H1 (cell line): Measurements from ENCODE around the gene MYLK. TPM values are rescaled to one million over a fixed set of nuclear protein-coding genes. Genes with fewer than 3 reads are reported as not detected.

Experiments
- CTCF ChIA-PET: fragments of 300-600 bp; sonication (Branson Sonifier 250); formaldehyde crosslinking; loops from one replicate; lab custom pipeline; 2021; ENCODE audit not compliant: partially characterized antibody; lab: Charles Lee
- POLR2A ChIA-PET: fragments of 300-600 bp; sonication (Branson Sonifier 250); formaldehyde crosslinking; loops from one replicate; lab custom pipeline; 2021; ENCODE audit warnings: inconsistent platforms; ENCODE audit not compliant: partially characterized antibody; lab: Charles Lee
- DNase-seq, 2 experiments: peaks; one replicate each; pipeline versions ENCODE4 v3.0.0 to v3.0.0-alpha.2; 2010 to 2022; ENCODE audit warnings: low spot score in 2 of 2, low read depth in 1 of 2, mixed read lengths in 1 of 2
- FAIRE-seq: peaks from 2 replicates; lab custom pipeline; 2011; peaks lifted over from hg19 to GRCh38; lab: Jason Lieb, UNC
- H2AFZ ChIP-seq: 2 replicates; pipeline ENCODE4 v1.8.1; 2012; ENCODE audit warnings: low read length, inconsistent platforms
- H2AK5ac ChIP-seq: 2 replicates; pipeline ENCODE4 v1.6.1; 2013; ENCODE audit warnings: low read depth, low read length
- H2BK120ac ChIP-seq: replicated peaks from 2 replicates; pipeline ENCODE3; 2013; ENCODE audit warnings: low read depth, low read length, inconsistent platforms
- H2BK12ac ChIP-seq: 2 replicates; pipeline ENCODE4 v1.6.1; 2013; ENCODE audit warnings: low read depth, low read length
- H2BK15ac ChIP-seq: 2 replicates; pipeline ENCODE4 v1.6.1; 2013; ENCODE audit warnings: low read length
- H2BK20ac ChIP-seq: 2 replicates; pipeline ENCODE4 v1.6.1; 2013; ENCODE audit warnings: low read length
- H2BK5ac ChIP-seq: 2 replicates; pipeline ENCODE4 v1.6.1; 2013; ENCODE audit warnings: low read depth, low read length
- H3K14ac ChIP-seq: 2 replicates; pipeline ENCODE4 v1.6.1; 2013; ENCODE audit warnings: inconsistent platforms; ENCODE audit not compliant: insufficient read length
- H3K18ac ChIP-seq: 2 replicates; pipeline ENCODE4 v1.6.1; 2013; ENCODE audit warnings: low read length; ENCODE audit errors: extremely low read depth
- H3K23ac ChIP-seq: 2 replicates; pipeline ENCODE4 v1.6.1; 2013; ENCODE audit warnings: inconsistent platforms; ENCODE audit not compliant: insufficient read length
- H3K23me2 ChIP-seq: 2 replicates; pipeline ENCODE4 v1.6.1; 2013; ENCODE audit warnings: low read depth, low read length
- H3K27ac ChIP-seq: 2 replicates; pipeline ENCODE4 v1.6.1; 2011; ENCODE audit warnings: low read depth, low read length, inconsistent platforms
- H3K27me3 ChIP-seq, 4 experiments: replicated peaks in 1 of 4; 1 replicate in 1 of 4; 2 replicates in 3 of 4; pipeline versions ENCODE4 v1.6.1 to v1.8.1; 2011 to 2013; ENCODE audit warnings: low read length in 3 of 4, mild to moderate bottlenecking in 3 of 4, inconsistent platforms in 2 of 4, mixed read lengths in 2 of 4, moderate library complexity in 1 of 4; ENCODE audit not compliant: control insufficient read depth in 3 of 4, insufficient read depth in 3 of 4; ENCODE audit errors: extremely low read depth in 1 of 4
- H3K36me3 ChIP-seq, 4 experiments: 2 replicates each; pipeline versions ENCODE4 v1.6.1 to v1.8.1; 2011 to 2013; ENCODE audit warnings: mild to moderate bottlenecking in 4 of 4, low read length in 3 of 4, moderate library complexity in 2 of 4, control low read depth in 1 of 4, inconsistent platforms in 1 of 4; ENCODE audit not compliant: insufficient read depth in 4 of 4, control insufficient read depth in 2 of 4
- H3K4ac ChIP-seq: replicated peaks from 2 replicates; pipeline ENCODE3; 2013; ENCODE audit warnings: low read length, low read depth, mixed read lengths, inconsistent platforms; ENCODE audit not compliant: insufficient read length
- H3K4me1 ChIP-seq, 4 experiments: replicated peaks in 1 of 4; 1 replicate in 1 of 4; 2 replicates in 3 of 4; pipeline versions ENCODE4 v1.6.1 to v1.8.1; 2011 to 2013; ENCODE audit warnings: low read length in 3 of 4, inconsistent platforms in 2 of 4, mixed read lengths in 1 of 4; ENCODE audit not compliant: insufficient read depth in 4 of 4, control insufficient read depth in 3 of 4
- H3K4me2 ChIP-seq, 2 experiments: 2 replicates each; pipeline versions ENCODE4 v1.6.1 to v1.8.1; 2011 to 2013; ENCODE audit warnings: low read depth in 2 of 2, low read length in 2 of 2, control low read depth in 1 of 2, inconsistent platforms in 1 of 2, mild to moderate bottlenecking in 1 of 2; ENCODE audit not compliant: insufficient read depth in 1 of 2
- H3K4me3 ChIP-seq, 4 experiments: fragments of 200-600, 300-600 bp in 1 of 4; sonication (generic), shearing (Covaris generic), sonication (Bioruptor Twin) in 1 of 4; 2 replicates each; pipeline versions ENCODE4 v1.5.1 to v1.8.1; 2011 to 2016; ENCODE audit warnings: low read length in 4 of 4, low read depth in 3 of 4, control low read depth in 2 of 4, inconsistent platforms in 2 of 4, mild to moderate bottlenecking in 2 of 4, mixed read lengths in 1 of 4, moderate library complexity in 1 of 4; ENCODE audit not compliant: insufficient read depth in 2 of 4; ENCODE audit errors: extremely low read depth in 1 of 4
- H3K56ac ChIP-seq: replicated peaks from 2 replicates; pipeline ENCODE3; 2013; ENCODE audit warnings: low read depth, mild to moderate bottlenecking, mixed read lengths, low read length, inconsistent platforms; ENCODE audit not compliant: insufficient read length
- H3K79me1 ChIP-seq: 2 replicates; pipeline ENCODE4 v1.6.1; 2013; ENCODE audit warnings: low read depth, low read length, control low read depth
- H3K79me2 ChIP-seq, 2 experiments: 2 replicates each; pipeline versions ENCODE4 v1.6.1 to v1.8.1; 2012 to 2013; ENCODE audit warnings: low read length in 2 of 2, mild to moderate bottlenecking in 2 of 2, inconsistent platforms in 1 of 2; ENCODE audit not compliant: insufficient read depth in 2 of 2, control insufficient read depth in 1 of 2
- H3K9ac ChIP-seq, 4 experiments: replicated peaks in 1 of 4; 1 replicate in 1 of 4; 2 replicates in 3 of 4; pipeline versions ENCODE4 v1.6.1 to v1.8.1; 2011 to 2013; ENCODE audit warnings: low read depth in 3 of 4, low read length in 3 of 4, control low read depth in 2 of 4, mild to moderate bottlenecking in 2 of 4, moderate library complexity in 2 of 4, inconsistent platforms in 1 of 4; ENCODE audit errors: extremely low read depth in 1 of 4
- H3K9me3 ChIP-seq, 2 experiments: 2 replicates each; pipeline versions ENCODE4 v1.6.1 to v1.8.1; 2012 to 2013; ENCODE audit warnings: mild to moderate bottlenecking in 2 of 2, moderate library complexity in 2 of 2, control low read depth in 1 of 2, inconsistent platforms in 1 of 2, low read depth in 1 of 2, low read length in 1 of 2, mixed read lengths in 1 of 2; ENCODE audit not compliant: insufficient read depth in 2 of 2
- H4K20me1 ChIP-seq, 2 experiments: replicated peaks in 1 of 2; 2 replicates each; pipeline versions ENCODE3 to v1.8.1; 2011 to 2013; ENCODE audit warnings: inconsistent platforms in 2 of 2, low read length in 2 of 2, mild to moderate bottlenecking in 1 of 2; ENCODE audit not compliant: insufficient read depth in 2 of 2, control insufficient read depth in 1 of 2
- H4K5ac ChIP-seq: 2 replicates; pipeline ENCODE4 v1.6.1; 2013; ENCODE audit warnings: low read length, low read depth, mixed read lengths, inconsistent platforms; ENCODE audit not compliant: insufficient read length
- H4K8ac ChIP-seq: 2 replicates; pipeline ENCODE4 v1.8.0; 2013; ENCODE audit warnings: mild to moderate bottlenecking, moderate library complexity, low read length, inconsistent platforms; ENCODE audit not compliant: insufficient read depth; ENCODE audit errors: extremely low read depth
- H4K91ac ChIP-seq: replicated peaks from 2 replicates; pipeline ENCODE3; 2013; ENCODE audit warnings: low read length, mixed read lengths, inconsistent platforms; ENCODE audit not compliant: insufficient read length
- CEBPB ChIP-seq: IDR thresholded peaks from 2 replicates; pipeline ENCODE4 v1.6.1; 2012; ENCODE audit warnings: low read depth, low read length
- CHD2 ChIP-seq: IDR thresholded peaks from 2 replicates; pipeline ENCODE4 v1.6.1; 2012; ENCODE audit warnings: low read length, improper control_type of control experiment
- TAF1 ChIP-seq: IDR thresholded peaks from 2 replicates; pipeline ENCODE4 v1.6.1; 2011; ENCODE audit warnings: mild to moderate bottlenecking, low read depth, low read length
- WGBS, 2 experiments: shearing (Covaris generic) in 1 of 2; methylation state at CpG; one replicate each; pipeline versions ENCODE4 v1.1.6 to v1.1.7; 2013 to 2015; ENCODE audit warnings: low lambda C conversion rate in 2 of 2, mixed read lengths in 2 of 2, inconsistent platforms in 1 of 2, low coverage in 1 of 2, missing lambda C conversion rate in 1 of 2; ENCODE audit not compliant: insufficient replicate concordance in 2 of 2, insufficient coverage in 1 of 2, insufficient read length in 1 of 2; ENCODE audit errors: extremely low coverage in 1 of 2, missing lambda C conversion rate in 1 of 2; 5-methylcytosine and 5-hydroxymethylcytosine counted together
- polyA plus RNA-seq, 7 experiments: library from polyadenylated mRNA; depleted of rRNA in 3 of 7; stranded (reverse) in 5 of 7; unstranded in 2 of 7; fragments of >200 nt in 5 of 7; fragments of 200-250 nt in 2 of 7; gene quantifications; 1 replicate in 5 of 7; 2 replicates in 1 of 7; 4 replicates in 1 of 7; pipeline versions ENCODE4 v1.2.1 to v1.2.3, GENCODE V29; 2011 to 2013; ENCODE audit warnings: missing spikeins in 2 of 7, mixed read lengths in 2 of 7
- small RNA-seq: library from polyadenylated mRNA; stranded (forward); fragments of <200 nt; extraction: miRNeasy Mini kit (QIAGEN cat#:217004); gene quantifications from one replicate; pipeline ENCODE3, GENCODE V24; 2013; ENCODE audit not compliant: insufficient read depth
- total RNA-seq: library from RNA; stranded (reverse); fragmentation: NEBNext Ultra II Directional; extraction: Animal tissue kit (Norgen Biotek cat#: 25700); gene quantifications from 2 replicates; pipeline ENCODE4 v1.2.1, GENCODE V29; 2021

MYLK gene
- total and polyA plus RNA-seq, 2 of the 8 experiments (the other 6 are each of a cell fraction or from before 2014, with no cell fraction given) = 11.6 to 21.3 TPM

- 100% methylated on average over 2 of the region's 2 CpGs; no CpG with 5 or more reads in 1 of the 2 experiments for WGBS, 2 experiments
- Histone ChIP-seq H2BK120ac (no peak overlapping the region), H3K4me2 (no peak overlapping the region), H3K14ac (no peak overlapping the region), H2AK5ac (no peak overlapping the region), H2BK12ac (no peak overlapping the region), H3K18ac (no peak overlapping the region), H3K27me3 (no peaks in the 10 kb centered on the region), H3K4me1 (no peaks in the 10 kb centered on the region), H3K4me3 (no peak overlapping the region), H4K8ac (no peak overlapping the region), H3K9me3 (peaks cover under 1 to 2% of the 10 kb centered on the region in 2 experiments; a peak in 1 of 4 replicates), H4K5ac (no peak overlapping the region), H2AFZ (no peak overlapping the region), H3K27ac (no peak overlapping the region), H2BK20ac (no peak overlapping the region), H3K23ac (no peak overlapping the region), H4K91ac (no peak overlapping the region), H3K36me3 (no peaks in the 10 kb centered on the region), H4K20me1 (peaks cover 0 to 3% of the 10 kb centered on the region in 2 experiments), H3K4ac (no peak overlapping the region), H2BK15ac (no peak overlapping the region), H3K9ac (no peak overlapping the region), H3K79me2 (no peaks in the 10 kb centered on the region), H3K56ac (no peak overlapping the region), H3K79me1 (no peaks in the 10 kb centered on the region), H3K23me2 (no peaks in the 10 kb centered on the region)
- POLR2A ChIA-PET = interaction anchor here (1.1 kb wide), 1 partner anchor 10 kb away, joined by 4 read pairs; no protein-coding TSS in a partner anchor
- no peak for FAIRE-seq
- no peak for DNase-seq
- CTCF ChIA-PET = interaction anchor here (1.0 to 4.6 kb wide), 22 partner anchors 7 to 619 kb away, joined by 3 to 23 read pairs (median 8); partner anchors contain the start of gene HACD2
- TF ChIP-seq TAF1 (no peak), CHD2 (no peak), CEBPB (no peak)
- TF ChIP-seq, all 59 proteins: peak for 0
- no peak overlapping the region for H2BK5ac ChIP-seq
These were observed 322.9 kb downstream of the MYLK start for GRCh38 chr3:123561188-123561587.

Small RNA genes lying within 50 kb of the gene (small RNA-seq; reads per million reads assigned to genes)
- gene RF00392 = not detected

Other genes with a start within 250 kb of the MYLK start
- gene CCDC14, start 76.9 kb upstream of the MYLK start, total RNA-seq = 53.6 and 55.2 TPM in 2 replicates
- 66.9 and 95.7 TPM in 2 replicates for gene CCDC14, start 76.9 kb upstream of the MYLK start, polyA plus RNA-seq (2011; rRNA removed)
- 0.44 TPM in 1 of 2 replicates, not detected in the other for gene ROPN1, start 107.8 kb upstream of the MYLK start, total RNA-seq
- 0.03 and 0.06 TPM in 2 replicates for gene ROPN1, start 107.8 kb upstream of the MYLK start, polyA plus RNA-seq (2011; rRNA removed)
- gene KALRN, start 149.0 kb upstream of the MYLK start, total RNA-seq = 7.0 and 8.5 TPM in 2 replicates
- gene KALRN, start 149.0 kb upstream of the MYLK start, polyA plus RNA-seq (2011; rRNA removed) = 3.5 and 4.2 TPM in 2 replicates